ENCODE measurements around the gene NID2.
A peak's percentile ranks its signal among the peaks of the same experiment; 100 is the strongest.

The NID2 gene

DNA sequence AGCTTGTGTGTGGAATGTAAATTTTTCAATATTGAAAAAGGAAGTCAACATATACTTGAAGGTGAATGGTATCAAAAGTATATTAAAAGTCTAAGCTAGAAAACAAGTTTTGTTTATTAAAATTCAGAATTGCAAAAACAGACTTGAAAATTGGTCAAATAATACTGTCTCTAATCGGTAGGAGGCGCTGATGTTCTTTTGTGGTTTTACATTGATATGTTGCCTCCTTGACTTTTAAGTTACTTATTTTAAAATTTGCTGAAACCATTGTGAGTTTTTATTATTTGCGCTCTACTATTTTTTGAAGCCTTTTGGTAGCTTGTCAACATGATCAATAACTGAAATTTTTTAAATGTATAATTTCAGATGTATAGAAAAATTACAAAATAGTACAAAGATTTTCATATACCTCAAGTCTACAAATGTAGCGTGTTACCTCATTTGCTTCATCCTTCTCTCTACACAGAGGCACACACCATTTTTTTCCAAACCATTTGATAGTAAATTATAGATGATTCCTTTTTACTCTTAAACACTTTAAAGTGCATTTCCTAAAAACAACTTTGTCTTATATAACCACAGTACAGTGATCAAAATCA, 72.6 kb downstream of the NID2 start:
- Histone ChIP-seq H3K4me3 (ENCODE audit: low read depth in 1 of 2, low read length in 2 of 2) (no peak overlapping the region), H3K36me3 (ENCODE audit: insufficient read depth, low read length) (peaks cover 32% of the 10 kb centered on the region), H3K9me3 (ENCODE audit: low read length) (no peaks in the 10 kb centered on the region), H3K27me3 (ENCODE audit: control insufficient read depth in 1 of 2, insufficient read depth in 2 of 2, low read length in 2 of 2) (no peaks in the 10 kb centered on the region), H3K4me1 (ENCODE audit: insufficient read depth, low read length) (peaks cover 16% of the 10 kb centered on the region), H3K9ac (ENCODE audit: low read length) (no peak overlapping the region), H3K27ac (ENCODE audit: low read depth, low read length) (no peak overlapping the region)

DNA sequence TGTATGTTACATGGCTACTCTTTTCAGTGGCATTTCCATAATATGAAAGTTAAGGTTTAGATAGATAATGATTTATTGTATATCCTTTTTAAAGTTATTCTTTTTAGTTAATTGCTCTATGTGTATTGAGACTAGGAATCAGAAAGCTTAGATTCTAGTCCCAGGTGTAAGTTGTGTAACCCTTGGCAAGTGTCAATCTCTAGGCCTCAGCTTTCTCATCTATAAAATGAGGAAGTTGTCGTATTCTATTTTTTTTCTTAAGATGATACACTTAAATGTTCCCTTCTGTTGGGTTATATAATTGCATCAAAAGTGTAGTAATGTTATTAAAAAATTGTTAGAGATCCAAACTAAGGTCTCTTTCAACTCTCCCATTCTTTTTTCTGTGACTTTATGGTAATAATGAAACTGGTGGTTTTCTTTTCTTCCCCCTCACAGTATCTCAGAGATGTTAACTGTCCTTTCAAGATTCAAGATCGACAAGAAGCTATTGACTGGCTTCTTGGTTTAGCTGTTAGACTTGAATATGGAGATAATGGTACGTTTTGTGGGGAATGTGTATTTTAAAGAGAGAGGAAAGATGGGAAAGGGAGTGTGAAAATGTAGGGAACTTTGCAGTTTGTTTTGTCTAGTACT, 75.5 kb downstream of the NID2 start:
- no peaks in the 10 kb centered on the region for H3K27me3 ChIP-seq (ENCODE audit: control insufficient read depth in 1 of 2, insufficient read depth in 2 of 2, low read length in 2 of 2)
- H3K4me3 ChIP-seq (ENCODE audit: low read depth in 1 of 2, low read length in 2 of 2), result no peak overlapping the region
- H3K36me3 ChIP-seq (ENCODE audit: insufficient read depth, low read length), result peaks cover 30% of the 10 kb centered on the region
- no peak overlapping the region for H3K9ac ChIP-seq (ENCODE audit: low read length)
- H3K4me1 ChIP-seq (ENCODE audit: insufficient read depth, low read length), result peaks cover 13% of the 10 kb centered on the region
- H3K27ac ChIP-seq (ENCODE audit: low read depth, low read length), result no peak overlapping the region
- no peaks in the 10 kb centered on the region for H3K9me3 ChIP-seq (ENCODE audit: low read length)

DNA sequence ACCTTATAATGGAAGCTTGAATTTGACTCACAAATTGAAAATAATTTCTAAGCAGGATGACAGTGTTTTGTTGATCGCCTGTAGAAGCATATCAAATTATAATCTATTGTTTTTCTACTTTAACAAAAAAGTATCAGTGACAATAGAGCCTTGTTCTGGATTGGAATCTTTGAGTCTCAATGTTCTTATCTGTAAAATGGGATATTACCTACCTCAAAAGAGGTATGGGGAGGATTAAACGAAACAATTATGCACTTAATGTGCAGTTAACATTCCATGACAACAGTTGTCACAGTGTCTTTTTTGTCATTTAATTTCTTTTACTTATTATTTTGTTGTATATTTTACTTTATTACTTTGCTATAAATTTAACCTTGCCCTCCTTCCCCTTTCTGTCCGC, 78.4 kb downstream of the NID2 start:
- Histone ChIP-seq H3K4me3 (ENCODE audit: low read depth in 1 of 2, low read length in 2 of 2) (peak overlapping the region; percentile 81 to 88), H3K27ac (ENCODE audit: low read depth, low read length) (no peak overlapping the region), H3K9me3 (ENCODE audit: low read length) (no peaks in the 10 kb centered on the region), H3K4me1 (ENCODE audit: insufficient read depth, low read length) (peaks cover 14% of the 10 kb centered on the region), H3K27me3 (ENCODE audit: control insufficient read depth in 1 of 2, insufficient read depth in 2 of 2, low read length in 2 of 2) (no peaks in the 10 kb centered on the region), H3K36me3 (ENCODE audit: insufficient read depth, low read length) (peaks cover 24% of the 10 kb centered on the region), H3K9ac (ENCODE audit: low read length) (peak overlapping the region; percentile 74)

DNA sequence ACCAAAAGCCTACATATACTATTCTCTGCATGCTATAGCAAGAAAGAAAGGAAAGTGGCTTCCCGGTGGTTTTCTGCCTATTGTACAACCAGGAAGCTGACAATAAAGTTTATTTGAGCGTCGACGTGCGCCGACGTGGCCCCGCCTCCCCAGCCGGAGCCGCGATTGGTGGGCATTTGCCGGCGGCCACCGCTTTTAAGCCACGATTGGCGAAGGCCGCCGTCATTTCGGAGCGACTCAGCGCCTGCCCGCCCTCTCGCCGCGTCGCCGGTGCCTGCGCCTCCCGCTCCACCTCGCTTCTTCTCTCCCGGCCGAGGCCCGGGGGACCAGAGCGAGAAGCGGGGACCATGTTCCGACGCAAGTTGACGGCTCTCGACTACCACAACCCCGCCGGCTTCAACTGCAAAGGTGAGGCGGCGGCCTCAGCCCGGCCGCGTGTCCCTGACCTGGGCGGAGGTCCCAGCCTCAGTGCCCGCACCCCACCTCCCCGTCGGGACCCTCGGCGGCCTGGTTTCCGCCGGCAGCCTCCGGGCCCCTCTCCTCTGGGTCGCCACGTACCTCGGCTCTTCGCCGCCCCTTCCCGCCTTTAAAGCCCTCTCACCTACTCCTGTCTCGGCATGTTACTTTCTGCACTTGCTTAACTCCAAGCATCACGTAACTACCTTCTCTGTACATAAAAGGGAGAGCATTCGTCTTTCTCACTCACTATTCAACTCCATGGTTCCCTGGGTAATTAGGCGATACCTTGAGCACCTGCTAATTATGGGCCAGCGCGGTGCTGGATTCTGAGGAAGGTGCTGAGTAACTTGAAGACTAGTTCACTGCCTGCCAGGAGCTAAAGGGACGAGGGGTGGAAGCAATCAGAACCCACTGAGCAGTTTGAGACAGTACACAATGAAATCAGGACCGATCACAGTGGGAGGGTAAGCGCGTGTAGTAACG, 79.3 kb downstream of the NID2 start, which contains the start of gene RTRAF:
Gene RTRAF (plus strand): TSS at position 254 of the 942 bp plus-strand sequence. CDS start 94 bp downstream, at position 348.
- H3K27me3 ChIP-seq (ENCODE audit: control insufficient read depth in 1 of 2, insufficient read depth in 2 of 2, low read length in 2 of 2), result no peaks in the 10 kb centered on the region
- no peaks in the 10 kb centered on the region for H3K9me3 ChIP-seq (ENCODE audit: low read length)
- H3K4me1 ChIP-seq (ENCODE audit: insufficient read depth, low read length), result peaks cover 14% of the 10 kb centered on the region
- peak within 1 kb of the TSS; percentile 81 to 88 for H3K4me3 ChIP-seq (ENCODE audit: low read depth in 1 of 2, low read length in 2 of 2)
- H3K36me3 ChIP-seq (ENCODE audit: insufficient read depth, low read length), result peaks cover 16% of the 10 kb centered on the region
- peak within 1 kb of the TSS; percentile 90 for H3K27ac ChIP-seq (ENCODE audit: low read depth, low read length)
- peak within 1 kb of the TSS; percentile 74 for H3K9ac ChIP-seq (ENCODE audit: low read length)

DNA sequence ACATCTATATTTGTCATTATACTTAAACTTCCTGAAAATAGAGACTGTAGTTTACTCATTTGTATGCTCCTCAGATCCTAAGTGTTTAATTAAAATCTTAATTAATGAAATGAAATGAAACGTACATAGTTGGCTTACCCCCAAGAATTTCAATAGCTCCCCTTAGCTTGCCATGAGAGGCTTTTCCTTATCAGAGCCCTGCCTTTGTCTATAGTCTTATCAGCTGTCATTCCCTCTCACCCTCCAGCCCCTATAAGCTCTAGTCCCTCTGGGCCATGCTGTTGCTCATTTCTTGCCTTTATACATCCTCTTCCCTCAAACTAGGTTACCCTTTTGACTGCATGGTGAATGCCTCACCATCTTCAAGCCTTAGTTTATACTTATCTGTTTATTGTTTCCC, 80.6 kb downstream of the NID2 start:
- no peaks in the 10 kb centered on the region for H3K9me3 ChIP-seq (ENCODE audit: low read length)
- H3K4me3 ChIP-seq (ENCODE audit: low read depth in 1 of 2, low read length in 2 of 2), result no peak overlapping the region
- H3K4me1 ChIP-seq (ENCODE audit: insufficient read depth, low read length), result peaks cover 14% of the 10 kb centered on the region
- peaks cover 7% of the 10 kb centered on the region for H3K36me3 ChIP-seq (ENCODE audit: insufficient read depth, low read length)
- no peaks in the 10 kb centered on the region for H3K27me3 ChIP-seq (ENCODE audit: control insufficient read depth in 1 of 2, insufficient read depth in 2 of 2, low read length in 2 of 2)
- no peak overlapping the region for H3K27ac ChIP-seq (ENCODE audit: low read depth, low read length)
- no peak overlapping the region for H3K9ac ChIP-seq (ENCODE audit: low read length)

DNA sequence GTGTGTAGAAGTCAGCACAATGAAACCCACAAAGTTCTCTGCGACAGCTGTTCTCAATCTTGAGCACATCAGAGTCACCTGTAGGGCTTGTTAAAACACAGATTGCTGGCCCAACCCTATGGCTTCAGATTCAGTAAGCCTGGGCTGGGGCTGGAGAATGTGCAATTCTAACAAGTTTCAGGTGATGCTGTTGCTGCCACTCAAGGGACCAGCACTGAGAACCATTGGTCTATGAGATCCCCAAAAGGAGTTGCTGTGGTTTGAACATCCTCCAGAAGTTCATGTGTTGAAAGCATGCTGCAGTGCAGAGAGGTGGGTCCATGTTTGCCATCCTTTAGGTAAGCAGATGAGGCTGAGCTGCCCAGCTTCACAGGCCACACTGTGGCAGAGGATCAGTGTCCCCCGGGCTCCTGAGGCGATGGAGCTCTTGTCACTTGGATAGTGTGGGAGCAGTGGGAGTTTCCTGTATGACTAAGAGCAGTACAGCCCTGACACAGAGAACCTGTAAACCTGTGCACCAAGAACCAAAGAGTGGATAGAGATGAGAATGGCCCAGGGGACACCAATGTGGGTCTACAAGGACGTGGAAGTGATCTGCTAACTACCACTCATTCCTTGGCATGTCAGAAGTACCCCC, 87.5 kb downstream of the NID2 start:
- Histone ChIP-seq H3K36me3 (ENCODE audit: insufficient read depth, low read length) (no peaks in the 10 kb centered on the region), H3K9ac (ENCODE audit: low read length) (no peak overlapping the region), H3K4me1 (ENCODE audit: insufficient read depth, low read length) (peaks cover 9% of the 10 kb centered on the region), H3K4me3 (ENCODE audit: low read depth in 1 of 2, low read length in 2 of 2) (no peak overlapping the region), H3K27me3 (ENCODE audit: control insufficient read depth in 1 of 2, insufficient read depth in 2 of 2, low read length in 2 of 2) (no peaks in the 10 kb centered on the region), H3K27ac (ENCODE audit: low read depth, low read length) (no peak overlapping the region), H3K9me3 (ENCODE audit: low read length) (no peaks in the 10 kb centered on the region)

DNA sequence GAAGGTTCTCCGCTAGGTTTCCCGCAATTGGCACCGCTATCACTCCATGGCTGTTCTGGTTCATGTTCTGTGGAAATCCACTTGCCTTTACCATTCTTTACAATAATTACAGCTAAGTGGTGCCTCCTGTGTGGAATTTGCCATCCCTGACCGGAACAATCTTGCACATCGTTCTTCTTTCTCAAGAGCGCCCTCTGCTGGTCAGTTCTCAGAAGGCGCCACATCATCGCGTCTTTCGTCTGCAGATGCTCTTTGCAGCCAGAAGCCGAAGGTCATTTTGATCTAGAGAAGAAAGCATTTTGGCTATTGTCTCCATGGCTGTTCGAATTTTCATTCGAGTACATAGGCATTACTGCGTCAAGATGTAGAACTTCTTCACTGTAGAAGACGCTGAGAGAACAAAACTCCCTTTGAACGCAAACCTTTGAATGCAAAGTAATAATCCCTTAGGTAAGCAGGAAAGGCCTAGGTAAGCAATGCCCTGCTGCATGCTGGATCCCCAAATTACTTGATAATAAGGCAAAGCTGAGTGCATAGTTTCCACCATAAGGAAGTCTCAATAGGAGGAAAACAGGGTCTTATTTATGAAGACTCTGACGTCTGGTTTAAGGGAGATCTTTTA, 89.7 kb downstream of the NID2 start:
- Histone ChIP-seq H3K4me3 (ENCODE audit: low read depth in 1 of 2, low read length in 2 of 2) (no peak overlapping the region), H3K36me3 (ENCODE audit: insufficient read depth, low read length) (no peaks in the 10 kb centered on the region), H3K9me3 (ENCODE audit: low read length) (no peaks in the 10 kb centered on the region), H3K27me3 (ENCODE audit: control insufficient read depth in 1 of 2, insufficient read depth in 2 of 2, low read length in 2 of 2) (no peaks in the 10 kb centered on the region), H3K4me1 (ENCODE audit: insufficient read depth, low read length) (peaks cover 9% of the 10 kb centered on the region), H3K9ac (ENCODE audit: low read length) (no peak overlapping the region), H3K27ac (ENCODE audit: low read depth, low read length) (no peak overlapping the region)

DNA sequence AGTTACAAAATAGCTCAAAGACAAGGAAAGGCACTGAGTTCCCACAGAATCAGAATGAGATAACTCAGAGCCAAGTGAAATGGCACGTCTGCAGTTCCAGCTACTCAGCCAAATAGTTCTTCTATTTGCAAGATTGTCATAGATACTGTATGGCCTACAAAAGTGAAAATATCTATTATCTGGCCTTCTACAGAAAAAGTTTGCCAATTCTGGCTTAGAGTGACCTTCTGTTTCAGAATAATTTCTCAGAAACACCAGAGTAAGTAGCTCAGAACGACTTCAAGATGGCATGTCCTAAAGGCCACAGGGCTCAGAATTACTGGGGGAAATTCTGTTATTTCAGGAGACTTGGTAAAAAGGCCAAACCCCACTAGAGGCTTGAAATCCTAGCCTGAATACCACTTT, 90.2 kb downstream of the NID2 start:
- Histone ChIP-seq H3K4me1 (ENCODE audit: insufficient read depth, low read length) (peaks cover 9% of the 10 kb centered on the region), H3K27me3 (ENCODE audit: control insufficient read depth in 1 of 2, insufficient read depth in 2 of 2, low read length in 2 of 2) (no peaks in the 10 kb centered on the region), H3K4me3 (ENCODE audit: low read depth in 1 of 2, low read length in 2 of 2) (no peak overlapping the region), H3K36me3 (ENCODE audit: insufficient read depth, low read length) (no peaks in the 10 kb centered on the region), H3K9ac (ENCODE audit: low read length) (no peak overlapping the region), H3K9me3 (ENCODE audit: low read length) (no peaks in the 10 kb centered on the region), H3K27ac (ENCODE audit: low read depth, low read length) (no peak overlapping the region)

DNA sequence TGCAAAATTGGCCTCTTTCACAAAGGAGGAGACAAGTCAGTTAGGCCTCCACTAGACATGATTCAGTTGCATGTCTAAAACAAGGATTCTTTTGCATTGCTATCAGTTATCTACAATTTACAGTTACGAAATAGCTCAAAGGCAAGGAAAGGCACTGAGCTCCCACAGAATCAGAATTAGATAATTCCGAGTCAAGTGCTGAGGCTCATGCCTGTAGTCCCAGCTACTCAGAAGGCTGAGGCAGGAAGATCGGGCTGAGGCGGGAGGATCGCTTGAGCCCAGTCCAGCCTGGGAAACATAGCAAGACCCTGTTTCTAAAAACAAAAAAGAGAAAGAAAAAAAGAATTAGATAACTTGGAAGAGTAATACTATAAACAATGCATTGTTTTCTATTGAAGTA, 91.8 kb downstream of the NID2 start:
- Histone ChIP-seq H3K9ac (ENCODE audit: low read length) (no peak overlapping the region), H3K36me3 (ENCODE audit: insufficient read depth, low read length) (no peaks in the 10 kb centered on the region), H3K27me3 (ENCODE audit: control insufficient read depth in 1 of 2, insufficient read depth in 2 of 2, low read length in 2 of 2) (no peaks in the 10 kb centered on the region), H3K4me3 (ENCODE audit: low read depth in 1 of 2, low read length in 2 of 2) (no peak overlapping the region), H3K27ac (ENCODE audit: low read depth, low read length) (no peak overlapping the region), H3K9me3 (ENCODE audit: low read length) (no peaks in the 10 kb centered on the region), H3K4me1 (ENCODE audit: insufficient read depth, low read length) (peaks cover 9% of the 10 kb centered on the region)

DNA sequence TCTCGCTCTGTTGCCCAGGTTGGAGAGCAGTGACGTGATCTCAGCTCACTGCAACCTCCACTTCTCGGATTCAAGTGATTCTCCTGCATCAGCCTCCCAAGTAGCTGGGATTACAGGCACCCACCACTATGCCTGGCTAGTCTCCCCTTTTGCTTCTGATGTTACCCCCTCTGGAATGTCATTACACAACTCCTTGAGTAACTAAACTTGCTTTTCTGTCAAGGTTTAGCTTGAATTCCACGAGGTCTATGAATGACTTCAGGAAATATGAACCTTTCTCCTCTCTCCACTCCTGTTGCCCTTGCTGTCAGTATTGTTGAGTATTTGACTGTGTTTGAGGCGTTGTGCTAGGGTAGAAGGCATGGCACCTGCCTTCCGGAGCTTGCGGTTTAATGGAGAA, 96.3 kb downstream of the NID2 start:
- Histone ChIP-seq H3K36me3 (ENCODE audit: insufficient read depth, low read length) (no peaks in the 10 kb centered on the region), H3K9me3 (ENCODE audit: low read length) (no peaks in the 10 kb centered on the region), H3K27me3 (ENCODE audit: control insufficient read depth in 1 of 2, insufficient read depth in 2 of 2, low read length in 2 of 2) (no peaks in the 10 kb centered on the region), H3K4me1 (ENCODE audit: insufficient read depth, low read length) (no peaks in the 10 kb centered on the region), H3K27ac (ENCODE audit: low read depth, low read length) (no peak overlapping the region), H3K9ac (ENCODE audit: low read length) (no peak overlapping the region), H3K4me3 (ENCODE audit: low read depth in 1 of 2, low read length in 2 of 2) (no peak overlapping the region)
